G401.6 (cell line): ENCODE results near the gene ELF2.
"Not testable (repeated sequence)": the region's sequence is repeated elsewhere in the genome, so short reads cannot be mapped to it uniquely, and the experiment has no call there.

Source experiments
- FAIRE-seq: peaks from 2 replicates; lab custom pipeline; 2012; peaks lifted over from hg19 to GRCh38; lab: Jason Lieb, UNC

Gene ELF2

GRCh38 chr4:139184129-139184528, 7.1 kb upstream of the ELF2 start:
- FAIRE-seq = peak; percentile 90

GRCh38 chr4:139177869-139178619, 1.0 kb upstream of the ELF2 start:
- no peak for FAIRE-seq

- FAIRE-seq = no peak
Observed at GRCh38 chr4:139176302-139177048, 543 bp downstream of the ELF2 start.

GRCh38 chr4:139175646-139176301, 1.2 kb downstream of the ELF2 start:
- no peak for FAIRE-seq

- peak; percentile 70 for FAIRE-seq
Observed at GRCh38 chr4:139171876-139172691, 4.9 kb downstream of the ELF2 start.

- FAIRE-seq = no peak
Observed at GRCh38 chr4:139170932-139171331, 6.1 kb downstream of the ELF2 start.

GRCh38 chr4:139167774-139168444, 9.1 kb downstream of the ELF2 start:
- peak; percentile 64 for FAIRE-seq

- no peak for FAIRE-seq
Observed at GRCh38 chr4:139164731-139165130, 12.3 kb downstream of the ELF2 start.

- no peak for FAIRE-seq
Observed at GRCh38 chr4:139163806-139164206, 13.2 kb downstream of the ELF2 start.

- FAIRE-seq = not testable (repeated sequence)
Observed at GRCh38 chr4:139157977-139158376, 19.0 kb downstream of the ELF2 start.

- FAIRE-seq = no peak
Observed at GRCh38 chr4:139154952-139155557, 22.0 kb downstream of the ELF2 start.

GRCh38 chr4:139154538-139154937, 22.5 kb downstream of the ELF2 start:
- FAIRE-seq = no peak

- FAIRE-seq = no peak
Observed at GRCh38 chr4:139154134-139154421, 22.9 kb downstream of the ELF2 start.

GRCh38 chr4:139153411-139154133, 23.4 kb downstream of the ELF2 start:
- no peak for FAIRE-seq

GRCh38 chr4:139152249-139152648, 24.8 kb downstream of the ELF2 start:
- FAIRE-seq = no peak

GRCh38 chr4:139146926-139147629, 29.9 kb downstream of the ELF2 start:
- FAIRE-seq = peak; percentile 6

- no peak for FAIRE-seq
Observed at GRCh38 chr4:139145552-139145932, 31.5 kb downstream of the ELF2 start.

GRCh38 chr4:139144911-139145551, 32.0 kb downstream of the ELF2 start:
- FAIRE-seq = no peak

GRCh38 chr4:139144161-139144859, 32.7 kb downstream of the ELF2 start:
- no peak for FAIRE-seq
